Fibroblast of skin of right quadriceps (primary cell): Measurements from ENCODE around the gene TMTC2.

ENCODE experiments used
- DNase-seq: peaks from one replicate; pipeline ENCODE4 v3.0.0-alpha.2; 2013

Gene TMTC2

GRCh38 chr12:82855872-82856271 lies 169.2 kb downstream of the TMTC2 start:
- no peak for DNase-seq

- no peak for DNase-seq
These were observed 170.6 kb downstream of the TMTC2 start for GRCh38 chr12:82857276-82857675.

DNA sequence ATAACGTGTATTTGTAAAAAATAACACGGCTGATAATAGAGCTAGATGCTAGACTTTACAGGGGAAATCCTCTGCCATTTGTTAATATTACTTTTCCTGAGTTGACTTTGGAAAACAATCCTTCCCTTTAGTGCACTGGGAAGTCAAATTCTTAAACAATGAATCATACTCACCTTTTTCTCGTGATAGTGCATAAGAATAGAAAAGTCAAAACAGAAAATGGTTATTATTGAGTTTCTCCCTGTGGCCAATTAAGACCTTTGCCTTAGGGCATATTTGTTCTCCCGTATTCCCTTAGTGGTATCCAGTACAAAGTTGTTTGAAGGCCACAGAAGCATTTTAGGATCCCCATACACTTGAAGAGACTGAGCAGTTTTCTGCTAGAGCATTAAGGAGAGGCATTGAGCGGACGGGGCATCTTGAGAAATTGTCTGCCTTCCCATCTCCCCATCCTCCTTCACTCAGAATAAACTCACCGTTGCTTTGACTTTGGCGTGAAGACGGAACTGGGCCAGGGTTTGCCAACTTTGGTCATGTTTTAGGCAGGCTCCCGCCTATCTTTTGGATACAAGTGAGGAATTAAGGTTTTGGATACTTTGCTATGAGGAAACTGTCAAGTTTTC lies 171.3 kb downstream of the TMTC2 start:
- DNase-seq: no peak

DNA sequence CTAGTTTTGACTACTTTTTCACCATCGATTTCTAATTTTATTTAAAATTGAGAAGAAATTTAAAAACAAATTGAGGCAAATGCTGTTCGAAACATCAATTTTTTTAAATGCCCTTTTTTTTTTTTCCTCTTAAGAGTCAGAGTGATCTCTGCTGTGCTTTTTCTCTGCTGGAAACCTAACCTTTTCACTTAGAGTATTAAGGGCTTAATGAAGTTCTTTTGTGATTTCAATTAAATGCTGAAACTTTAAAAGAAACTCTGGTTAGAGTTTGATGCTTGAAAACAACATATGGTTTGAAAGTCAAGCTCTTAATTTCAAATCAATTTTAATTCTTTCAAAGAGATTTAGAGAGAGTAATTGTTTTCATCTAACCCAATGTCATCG lies 171.8 kb downstream of the TMTC2 start:
- no peak for DNase-seq

DNA sequence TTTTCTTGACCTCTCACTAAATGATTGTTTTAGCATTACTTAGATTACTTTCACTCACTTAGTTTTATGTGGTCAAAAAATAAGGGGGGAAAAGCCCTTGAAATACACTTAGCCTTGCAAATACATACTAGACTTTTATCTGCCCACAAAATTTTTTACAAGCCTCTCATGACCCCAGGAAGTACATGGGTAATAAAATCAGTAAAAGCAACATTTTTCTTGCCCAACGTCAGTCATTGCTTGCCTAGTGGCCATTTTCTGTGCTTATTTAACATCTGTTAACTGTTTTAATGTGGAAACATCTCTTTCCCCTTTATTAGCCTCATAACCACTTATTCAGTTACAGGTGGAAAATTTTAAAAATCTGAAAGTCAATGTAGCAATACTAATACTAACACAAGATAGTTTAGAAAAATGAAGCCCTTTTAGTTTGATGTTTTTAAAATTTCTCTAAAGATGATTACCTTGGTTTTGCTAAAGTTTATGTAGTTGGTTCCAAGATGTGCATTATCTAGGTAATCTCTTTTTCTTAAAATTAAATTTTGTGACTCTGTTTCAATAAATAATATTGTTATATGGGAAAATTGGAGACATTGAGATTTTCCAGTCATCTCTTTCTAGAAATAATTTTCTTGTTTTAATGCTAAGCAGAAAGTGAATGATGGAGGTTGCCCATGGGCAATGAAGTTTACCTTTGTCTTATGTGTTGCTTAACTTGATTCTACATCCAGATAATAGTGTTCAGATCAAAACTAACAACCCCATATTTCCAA lies 175.5 kb downstream of the TMTC2 start:
- DNase-seq: peak; percentile 48

DNA sequence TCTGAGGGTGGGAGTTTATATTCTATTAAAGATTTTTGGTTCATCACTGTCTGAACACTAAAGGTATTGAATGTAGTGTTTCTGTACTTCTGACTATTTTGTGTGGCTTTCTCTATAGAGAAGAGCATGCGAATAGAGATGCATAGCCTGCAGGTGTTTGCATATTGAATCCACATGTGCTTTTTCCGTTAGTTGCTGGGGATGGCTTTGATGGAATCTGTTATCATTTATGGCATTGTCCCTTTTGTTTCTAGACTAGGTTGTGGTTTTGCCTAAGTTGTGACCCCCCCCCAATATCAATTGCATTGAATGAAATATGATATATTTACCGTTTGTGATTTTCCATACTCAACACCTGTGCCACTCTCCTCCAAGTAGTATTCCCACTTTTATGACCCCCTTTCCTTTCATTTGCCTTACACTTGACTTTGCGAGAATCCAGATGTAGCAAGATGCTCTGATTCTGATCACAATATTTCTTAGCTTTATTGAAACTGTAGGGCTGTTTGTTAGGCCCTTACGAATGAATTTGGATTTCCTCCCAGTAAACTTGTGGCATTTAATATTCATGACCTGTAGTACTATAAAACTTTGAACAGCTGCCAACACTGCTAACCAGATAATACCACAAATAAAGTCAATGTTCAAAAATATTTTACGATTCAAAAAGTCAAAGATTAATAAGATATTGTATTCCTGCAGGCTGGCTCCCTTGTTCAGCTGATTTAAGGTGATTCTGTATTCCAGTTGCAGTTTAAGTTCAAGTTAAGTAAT lies 176.4 kb downstream of the TMTC2 start:
- DNase-seq: no peak

- DNase-seq: no peak
These were observed 179.6 kb downstream of the TMTC2 start for GRCh38 chr12:82866227-82866775.

DNA sequence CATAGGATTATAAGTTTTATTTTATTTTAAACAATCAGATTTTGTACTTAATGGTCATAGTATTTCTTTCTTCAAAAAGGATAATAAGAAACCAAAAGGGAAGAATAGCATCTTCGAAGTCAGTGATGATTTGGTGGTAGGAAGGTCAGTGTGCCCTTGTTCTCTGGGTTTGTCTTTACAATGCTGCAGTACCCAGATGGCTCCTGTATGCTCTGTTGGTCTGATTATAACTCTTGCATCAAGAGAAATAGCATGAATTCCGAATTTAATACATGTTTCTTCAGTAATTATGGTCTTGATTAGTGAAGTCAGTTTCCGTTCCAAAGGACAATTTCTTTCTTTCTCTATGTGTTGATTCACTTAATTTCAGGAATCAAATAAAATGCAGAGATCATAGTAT lies 180.2 kb downstream of the TMTC2 start:
- no peak for DNase-seq

- DNase-seq: no peak
These were observed 181.2 kb downstream of the TMTC2 start for GRCh38 chr12:82867762-82868500.

DNA sequence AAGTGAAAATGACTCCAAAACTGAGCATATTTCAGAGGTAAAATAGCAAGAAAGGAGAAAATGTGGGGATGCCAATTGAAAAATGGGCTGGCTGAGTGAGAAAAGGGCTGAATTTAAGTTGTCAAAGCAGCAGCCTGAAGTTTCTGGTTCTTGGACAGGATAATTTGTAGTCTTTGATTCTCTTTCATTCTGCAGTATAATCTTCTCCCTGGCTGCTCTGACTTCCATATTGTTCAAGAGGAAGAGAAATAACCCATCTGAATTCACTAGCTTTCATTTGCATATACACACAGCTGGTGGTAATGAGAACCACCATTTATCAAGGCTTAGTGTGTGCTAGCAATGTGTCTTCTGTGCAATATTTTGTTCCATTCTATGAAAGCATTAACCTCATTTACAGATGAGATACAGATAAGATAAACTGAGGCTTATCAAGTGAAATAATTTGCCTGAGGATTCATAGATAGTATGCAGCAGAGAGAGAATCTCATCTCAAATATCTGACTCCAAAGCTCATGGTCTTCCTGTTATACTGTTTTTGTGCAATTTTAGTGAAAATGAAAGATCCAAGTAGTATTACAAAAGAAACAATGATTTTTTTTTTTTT lies 184.2 kb downstream of the TMTC2 start:
- no peak for DNase-seq

- DNase-seq: no peak
These were observed 185.4 kb downstream of the TMTC2 start for GRCh38 chr12:82872088-82872487.

GRCh38 chr12:82873309-82873708 lies 186.6 kb downstream of the TMTC2 start:
- no peak for DNase-seq

DNA sequence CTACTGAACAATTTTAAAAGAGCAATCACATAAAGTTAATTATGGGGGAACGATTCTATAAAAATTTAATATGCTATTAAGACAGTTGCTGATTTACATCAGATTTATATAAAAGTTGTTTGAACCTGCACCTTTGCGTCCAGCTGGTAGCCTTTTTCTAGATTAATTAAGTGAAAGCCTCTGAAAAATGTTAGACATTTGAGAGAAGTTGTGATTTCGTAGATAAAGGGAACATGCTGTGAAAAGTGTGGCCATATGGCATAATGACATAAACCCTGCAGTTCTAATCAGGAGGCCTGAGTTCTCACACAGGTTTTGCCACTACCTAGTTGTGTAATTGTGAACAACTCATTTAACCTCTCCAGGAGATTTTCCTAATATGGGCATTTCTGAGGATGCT lies 187.2 kb downstream of the TMTC2 start:
- no peak for DNase-seq

- peak; percentile 65 for DNase-seq
These were observed 188.2 kb downstream of the TMTC2 start for GRCh38 chr12:82874945-82875344.

DNA sequence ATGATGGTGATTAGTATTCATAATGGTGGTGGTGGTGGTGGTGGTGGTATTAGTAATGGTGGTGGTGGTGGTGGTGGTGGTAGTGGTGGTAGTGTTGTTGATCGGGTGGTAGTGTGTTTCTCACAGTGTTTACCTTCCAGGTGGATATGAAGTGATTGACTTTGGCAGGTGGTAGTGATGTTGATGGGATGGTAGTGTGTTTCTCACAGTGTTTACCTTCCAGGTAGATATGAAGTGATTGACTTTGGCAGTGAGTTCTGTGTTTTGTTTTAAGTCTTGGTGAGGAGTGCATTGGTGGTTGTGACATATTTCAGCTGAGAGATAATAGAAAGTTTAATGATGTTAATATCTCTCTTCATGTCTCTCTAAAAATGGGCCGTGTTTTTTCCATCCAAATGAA lies 189.4 kb downstream of the TMTC2 start:
- no peak for DNase-seq

DNA sequence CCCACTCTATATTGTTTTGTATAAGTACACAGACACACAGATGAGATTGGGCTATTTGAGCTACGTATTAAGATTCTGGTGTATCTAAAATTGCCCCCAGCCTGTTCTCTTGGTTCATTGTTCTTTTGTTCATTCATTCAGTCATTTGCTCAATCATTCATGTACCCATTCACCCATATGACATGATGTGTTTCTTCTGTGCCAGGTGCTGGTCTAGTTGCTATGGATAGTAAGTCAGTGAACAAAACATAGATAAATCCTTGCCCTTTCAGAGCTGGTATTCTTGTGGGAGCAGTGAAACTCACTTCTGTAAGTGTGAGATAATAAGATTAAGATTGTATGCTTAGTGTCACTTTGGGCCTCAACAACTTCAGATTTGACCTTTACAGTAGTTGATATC lies 191.3 kb downstream of the TMTC2 start:
- DNase-seq: no peak

- no peak for DNase-seq
These were observed 193.8 kb downstream of the TMTC2 start for GRCh38 chr12:82880442-82880901.

DNA sequence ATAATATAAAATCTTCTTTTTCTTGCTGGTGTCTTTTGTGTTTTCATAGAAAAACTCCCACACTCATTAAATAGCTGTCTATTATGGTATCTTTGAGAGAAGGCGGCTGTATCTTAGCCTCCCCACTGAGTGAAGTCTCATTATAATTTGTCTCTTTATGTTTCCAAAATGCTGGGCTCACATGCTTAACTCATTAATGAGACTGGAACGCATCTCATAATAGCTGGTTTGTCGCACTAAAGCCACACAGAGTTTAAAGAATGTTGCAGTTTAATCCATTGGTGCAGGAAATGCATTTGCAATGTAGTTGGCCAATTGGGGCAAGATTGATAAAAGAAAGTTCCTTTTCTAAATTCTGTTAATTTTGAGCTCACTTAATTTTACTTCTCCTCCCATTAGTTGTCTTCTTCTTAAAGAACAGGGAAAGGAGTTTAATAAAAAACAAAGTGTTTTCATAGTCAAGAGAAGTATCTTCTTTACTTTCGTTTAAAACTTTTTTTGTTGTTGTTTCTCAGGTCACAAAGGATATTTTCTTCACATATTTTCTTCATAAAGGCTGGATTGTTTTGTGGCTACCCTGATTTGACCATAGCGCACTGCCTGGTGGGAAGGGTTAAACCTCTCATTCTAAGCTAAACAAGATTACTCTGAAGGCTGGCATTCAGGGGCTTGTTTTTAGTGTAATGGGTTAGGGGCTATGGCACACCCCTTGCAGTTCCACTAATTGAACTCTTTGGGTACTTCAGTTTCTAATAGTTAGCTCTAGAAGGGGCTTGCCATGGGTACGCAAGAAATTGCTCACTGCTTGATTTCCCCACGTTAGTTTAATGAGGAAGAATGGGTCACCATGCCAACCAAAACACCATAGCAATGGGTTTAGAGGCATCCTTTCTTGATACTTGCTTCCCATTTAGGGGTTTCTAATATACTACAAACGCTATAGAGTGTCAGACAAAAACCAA lies 197.0 kb downstream of the TMTC2 start:
- no peak for DNase-seq

- DNase-seq: peak; percentile 57
These were observed 200.1 kb downstream of the TMTC2 start for GRCh38 chr12:82886671-82887340.

GRCh38 chr12:82893896-82894295 lies 207.2 kb downstream of the TMTC2 start:
- DNase-seq: no peak

- DNase-seq: no peak
These were observed 209.6 kb downstream of the TMTC2 start for GRCh38 chr12:82896277-82896676.
